HG03108 (cell line): ENCODE results near the gene NOD1.
"Not testable (repeated sequence)": the region's sequence is repeated elsewhere in the genome, so short reads cannot be mapped to it uniquely, and the experiment has no call there.

Experiments used
- ATAC-seq: cut with Tn5 transposase; IDR thresholded peaks from one replicate; pipeline ENCODE4 v1.9.1; 2021; ENCODE audit warnings: moderate library complexity; ENCODE audit not compliant: unreplicated experiment

NOD1 gene

GRCh38 chr7:30421647-30422196 lies 56.9 kb downstream of the NOD1 start:
- ATAC-seq = no peak

GRCh38 chr7:30420662-30421061 lies 57.9 kb downstream of the NOD1 start:
- ATAC-seq = no peak

GRCh38 chr7:30420080-30420479 lies 58.5 kb downstream of the NOD1 start:
- not testable (repeated sequence) for ATAC-seq

GRCh38 chr7:30413864-30414263 lies 64.7 kb downstream of the NOD1 start:
- ATAC-seq = no peak

- ATAC-seq = no peak
These were observed 65.6 kb downstream of the NOD1 start for GRCh38 chr7:30412782-30413504.

- no peak for ATAC-seq
These were observed 66.7 kb downstream of the NOD1 start for GRCh38 chr7:30411897-30412296.

- no peak for ATAC-seq
These were observed 67.4 kb downstream of the NOD1 start for GRCh38 chr7:30411173-30411572.

GRCh38 chr7:30406664-30407425 lies 71.7 kb downstream of the NOD1 start:
- no peak for ATAC-seq

- ATAC-seq = no peak
These were observed 73.4 kb downstream of the NOD1 start for GRCh38 chr7:30405179-30405578.

- no peak for ATAC-seq
These were observed 75.1 kb downstream of the NOD1 start for GRCh38 chr7:30403477-30403876.

GRCh38 chr7:30396389-30396788 lies 82.2 kb downstream of the NOD1 start:
- no peak for ATAC-seq

- no peak for ATAC-seq
These were observed 82.9 kb downstream of the NOD1 start for GRCh38 chr7:30395676-30396075.

GRCh38 chr7:30391806-30392205 lies 86.8 kb downstream of the NOD1 start:
- no peak for ATAC-seq

GRCh38 chr7:30390736-30391636 lies 87.6 kb downstream of the NOD1 start:
- no peak for ATAC-seq

- ATAC-seq = no peak
These were observed 88.8 kb downstream of the NOD1 start for GRCh38 chr7:30389791-30390190.

GRCh38 chr7:30382607-30383006 lies 96.0 kb downstream of the NOD1 start:
- ATAC-seq = no peak

- ATAC-seq = not testable (repeated sequence)
These were observed 97.8 kb downstream of the NOD1 start for GRCh38 chr7:30380824-30381223.

- ATAC-seq = no peak
These were observed 98.3 kb downstream of the NOD1 start for GRCh38 chr7:30380294-30380693.

GRCh38 chr7:30379741-30380140 lies 98.8 kb downstream of the NOD1 start:
- no peak for ATAC-seq

GRCh38 chr7:30379131-30379530 lies 99.5 kb downstream of the NOD1 start:
- no peak for ATAC-seq

- no peak for ATAC-seq
These were observed 100.3 kb downstream of the NOD1 start for GRCh38 chr7:30378275-30378674.
